Fibroblast of lung (primary cell): Measurements from ENCODE around the gene CAMK2B.

Source experiments
- CTCF ChIP-seq, 2 donors: IDR thresholded peaks in 1 of 2; conservative IDR thresholded peaks in 1 of 2; 1 replicate in 1 of 2; 2 replicates in 1 of 2; pipeline ENCODE4 v1.5.1; 2011 to 2012; ENCODE audit warnings: low read length in 2 of 2, control low read depth in 1 of 2, inconsistent platforms in 1 of 2, low read depth in 1 of 2, mild to moderate bottlenecking in 1 of 2
- EZH2 ChIP-seq: IDR thresholded peaks from 2 replicates; pipeline ENCODE4 v1.5.1; 2012; ENCODE audit warnings: low read length, control low read depth, mild to moderate bottlenecking; ENCODE audit errors: missing control alignments

GRCh38 chr7:44197474-44197873, 127.9 kb downstream of the CAMK2B start:
- TF ChIP-seq CTCF (conservative IDR thresholded peaks at IDR 0.05 in 1 of 2, IDR thresholded peaks at IDR 0.05 in 1 of 2; ENCODE audit: low read depth in 1 of 2, low read length in 2 of 2) (no peak), EZH2 (no peak)
